Fibroblast of gingiva (primary cell): ENCODE results near the gene MRPL52.

ENCODE experiments used
- DNase-seq: peaks from one replicate; pipeline ENCODE4 v3.0.0-alpha.2; 2011; ENCODE audit warnings: low read depth

Gene MRPL52

DNA sequence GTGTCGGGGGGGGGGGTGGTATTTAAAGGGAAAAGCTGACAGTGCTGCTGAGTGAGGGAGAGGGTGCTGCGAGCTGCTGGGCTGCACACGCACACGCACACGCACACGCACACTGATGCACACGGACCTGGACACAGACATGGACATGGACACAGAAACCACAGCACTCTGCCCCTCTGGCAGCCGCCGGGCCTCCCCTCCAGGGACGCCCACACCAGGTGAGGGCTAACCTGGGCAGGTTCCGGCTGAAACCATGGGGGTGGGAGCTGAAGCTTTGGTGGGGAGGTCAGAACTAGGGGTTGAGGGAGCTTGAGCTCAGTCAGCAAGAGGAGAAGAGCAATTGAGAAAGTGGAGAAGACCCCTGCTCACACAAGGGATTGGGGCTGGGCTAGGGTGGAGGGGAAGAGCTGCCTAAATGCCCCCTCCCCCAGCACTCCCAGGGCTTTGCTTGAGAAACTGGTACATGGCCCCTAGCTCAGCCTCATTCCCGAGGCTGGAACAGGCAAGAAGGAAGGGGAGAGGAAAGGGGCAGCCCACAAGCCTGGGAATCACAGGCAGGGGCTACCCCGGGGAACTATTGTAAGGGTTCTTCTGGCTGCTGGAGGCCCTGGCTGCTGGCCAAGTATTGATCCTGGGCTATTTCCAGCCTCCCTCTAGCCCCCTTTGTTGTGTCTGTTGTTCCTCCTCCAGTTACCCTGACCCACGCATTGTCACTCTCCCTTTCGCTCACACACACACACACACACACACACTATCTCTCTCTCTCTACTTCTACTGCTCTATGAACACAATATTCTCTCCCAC is 53.7 kb downstream of the MRPL52 start, which contains the start of gene REM2:
REM2 (plus strand) TSS at position 50 of the 804 bp plus-strand sequence; CDS start at position 116, 66 bp downstream.
- no peak for DNase-seq

DNA sequence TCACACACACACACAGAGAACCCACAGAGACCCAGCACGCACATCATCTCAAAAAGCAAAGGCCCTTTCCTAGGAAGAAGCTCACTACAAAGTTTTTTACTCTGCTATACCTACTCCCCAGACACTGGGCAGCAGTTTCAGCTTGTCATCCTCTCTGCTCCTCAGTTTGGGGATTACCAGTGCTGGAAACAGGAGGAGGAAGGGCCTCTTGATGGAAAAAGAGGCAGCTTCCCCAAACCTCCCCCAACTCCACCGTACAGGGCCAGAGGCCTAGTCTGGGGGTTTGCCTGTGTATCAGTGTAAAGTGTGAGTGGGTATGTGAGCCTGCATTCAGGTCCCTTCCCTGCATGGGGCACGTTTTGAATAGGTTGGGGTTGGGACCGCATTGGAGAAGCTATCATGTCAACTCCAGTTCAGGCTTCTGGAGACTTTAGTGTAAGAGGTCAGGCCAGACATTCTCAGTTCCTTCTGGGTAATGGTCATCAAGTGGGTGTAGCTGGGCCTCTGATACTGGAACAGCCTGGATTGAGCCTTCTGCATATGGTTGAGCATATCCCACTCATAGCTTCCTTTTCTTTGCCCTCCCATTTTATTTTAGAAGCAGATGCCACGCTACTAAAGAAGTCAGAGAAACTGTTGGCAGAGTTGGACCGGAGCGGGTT is 54.5 kb downstream of the MRPL52 start:
- DNase-seq, result no peak
